ENCODE measurements around the gene MARCKSL1. TPM values are rescaled to one million over a fixed set of nuclear protein-coding genes. Genes with fewer than 3 reads are reported as not detected.

MARCKSL1 gene
- total and polyA plus RNA-seq, 2 of the 8 experiments (the other 6 are each of a cell fraction or from before 2014, with no cell fraction given): 536 to 558 TPM

- TF ChIP-seq SIN3A (conservative IDR thresholded peaks at IDR 0.05 in 1 of 2, IDR thresholded peaks at IDR 0.05 in 1 of 2; ENCODE audit: low read depth in 1 of 2, low read length in 2 of 2) (no peak), CHD1 (IDR thresholded peaks at IDR 0.05; ENCODE audit: low read depth, low read length) (no peak), SP2 (IDR thresholded peaks at IDR 0.05; ENCODE audit: low read length) (no peak)
Observed at GRCh38 chr1:32357614-32358013, 21.6 kb upstream of the MARCKSL1 start (continued).

All from H1 (cell line).